WERI-Rb-1 (cell line): ENCODE data around the gene ABCF3.
A peak's percentile ranks its signal among the peaks of the same experiment; 100 is the strongest.

Source experiments
- DNase-seq: peaks from one replicate; pipeline ENCODE4 v3.0.0-alpha.2; 2020
- H3K27ac ChIP-seq: fragments of 250-450 bp; sonication (Bioruptor Pico); 2 replicates; pipeline ENCODE4 v1.5.1; 2020; ENCODE audit warnings: mild to moderate bottlenecking, moderate library complexity
- H3K27me3 ChIP-seq: fragments of 250-450 bp; sonication (Bioruptor Pico); 2 replicates; pipeline ENCODE4 v1.5.1; 2021; ENCODE audit warnings: mild to moderate bottlenecking, low read depth, moderate library complexity; ENCODE audit not compliant: insufficient read depth, severe bottlenecking
- H3K36me3 ChIP-seq: fragments of 250-450 bp; sonication (Bioruptor Pico); 2 replicates; pipeline ENCODE4 v1.5.1; 2020; ENCODE audit warnings: mild to moderate bottlenecking, moderate library complexity
- H3K4me3 ChIP-seq: 2 replicates; pipeline ENCODE4 v1.5.1; 2011; ENCODE audit warnings: low read depth, mild to moderate bottlenecking, control low read depth, low read length
- H3K9me3 ChIP-seq: fragments of 250-450 bp; sonication (Bioruptor Pico); 2 replicates; pipeline ENCODE4 v1.5.1; 2021; ENCODE audit warnings: mild to moderate bottlenecking, moderate library complexity; ENCODE audit not compliant: severe bottlenecking
- TF ChIP-seq, protein P1 (sequence below): IDR thresholded peaks from 2 replicates; pipeline ENCODE4 v1.5.1; 2011; ENCODE audit warnings: low read depth, mild to moderate bottlenecking, control low read depth, inconsistent platforms, low read length

The ABCF3 gene

DNA sequence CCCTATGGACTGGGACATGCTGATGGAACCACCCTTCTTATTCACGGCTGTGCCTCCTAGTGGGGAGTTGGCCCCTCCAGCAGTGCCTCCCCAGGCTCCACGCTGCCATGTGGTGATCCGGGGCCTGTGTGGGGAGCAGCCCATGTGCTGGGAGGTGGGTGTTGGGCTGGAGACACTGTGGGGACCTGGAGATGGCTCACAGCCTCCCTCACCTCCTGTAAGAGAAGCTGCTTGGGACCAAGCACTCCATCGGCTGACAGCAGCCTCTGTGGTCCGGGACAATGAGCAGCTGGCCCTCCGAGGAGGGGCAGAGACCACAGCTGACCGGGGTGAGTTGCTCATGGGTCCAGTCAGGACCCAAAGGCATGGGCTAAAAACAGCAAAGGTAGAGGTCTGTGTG is 53.7 kb downstream of the ABCF3 start:
- H3K4me3 ChIP-seq: no peak overlapping the region
- no peak overlapping the region for H3K27ac ChIP-seq
- H3K9me3 ChIP-seq: no peaks in the 10 kb centered on the region
- peaks cover 27% of the 10 kb centered on the region for H3K36me3 ChIP-seq
- no peaks in the 10 kb centered on the region for H3K27me3 ChIP-seq
- no peak for DNase-seq
- TF ChIP-seq, protein P1, sequence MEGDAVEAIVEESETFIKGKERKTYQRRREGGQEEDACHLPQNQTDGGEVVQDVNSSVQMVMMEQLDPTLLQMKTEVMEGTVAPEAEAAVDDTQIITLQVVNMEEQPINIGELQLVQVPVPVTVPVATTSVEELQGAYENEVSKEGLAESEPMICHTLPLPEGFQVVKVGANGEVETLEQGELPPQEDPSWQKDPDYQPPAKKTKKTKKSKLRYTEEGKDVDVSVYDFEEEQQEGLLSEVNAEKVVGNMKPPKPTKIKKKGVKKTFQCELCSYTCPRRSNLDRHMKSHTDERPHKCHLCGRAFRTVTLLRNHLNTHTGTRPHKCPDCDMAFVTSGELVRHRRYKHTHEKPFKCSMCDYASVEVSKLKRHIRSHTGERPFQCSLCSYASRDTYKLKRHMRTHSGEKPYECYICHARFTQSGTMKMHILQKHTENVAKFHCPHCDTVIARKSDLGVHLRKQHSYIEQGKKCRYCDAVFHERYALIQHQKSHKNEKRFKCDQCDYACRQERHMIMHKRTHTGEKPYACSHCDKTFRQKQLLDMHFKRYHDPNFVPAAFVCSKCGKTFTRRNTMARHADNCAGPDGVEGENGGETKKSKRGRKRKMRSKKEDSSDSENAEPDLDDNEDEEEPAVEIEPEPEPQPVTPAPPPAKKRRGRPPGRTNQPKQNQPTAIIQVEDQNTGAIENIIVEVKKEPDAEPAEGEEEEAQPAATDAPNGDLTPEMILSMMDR: no peak

DNA sequence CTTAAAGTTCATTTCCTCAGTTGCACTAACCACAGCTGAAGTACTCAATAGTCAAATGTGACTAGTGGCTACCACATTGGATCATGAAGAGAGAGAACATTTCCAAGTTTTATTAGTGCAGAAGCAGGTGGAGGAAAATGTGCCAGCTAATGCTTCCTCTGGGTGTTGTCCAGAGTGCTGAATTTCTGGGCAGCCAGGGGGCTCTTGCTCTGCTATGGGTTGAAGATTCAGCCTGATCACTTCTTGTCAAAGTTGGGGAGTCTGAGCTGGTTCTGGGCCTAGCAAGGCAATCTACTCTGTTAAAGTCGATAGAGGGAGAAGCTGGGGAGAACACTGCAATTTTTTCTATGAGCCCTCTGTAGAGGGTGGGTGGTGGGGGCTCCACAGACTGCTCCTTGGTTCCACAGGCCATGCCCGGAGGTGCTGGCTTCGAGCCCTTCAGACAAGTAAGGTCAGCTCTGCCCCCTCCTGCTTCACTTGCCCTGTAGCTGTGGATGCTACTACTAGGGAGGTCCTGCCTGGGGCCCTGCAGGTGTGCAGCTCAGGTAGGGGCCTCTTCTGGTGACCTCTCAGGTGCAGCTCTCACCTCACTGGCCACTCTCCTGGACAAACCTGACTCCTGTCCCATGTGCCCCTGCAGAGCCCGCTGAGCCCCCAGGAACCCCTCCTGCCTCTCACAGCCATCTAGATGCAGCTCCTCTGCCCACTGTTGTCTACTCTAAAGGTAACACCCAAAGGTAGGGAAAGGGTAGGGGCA is 54.6 kb downstream of the ABCF3 start:
- Histone ChIP-seq H3K9me3 (no peaks in the 10 kb centered on the region), H3K27me3 (no peaks in the 10 kb centered on the region), H3K4me3 (no peak overlapping the region), H3K36me3 (peaks cover 30% of the 10 kb centered on the region), H3K27ac (no peak overlapping the region)
- DNase-seq: no peak
- TF ChIP-seq, protein P1: no peak

DNA sequence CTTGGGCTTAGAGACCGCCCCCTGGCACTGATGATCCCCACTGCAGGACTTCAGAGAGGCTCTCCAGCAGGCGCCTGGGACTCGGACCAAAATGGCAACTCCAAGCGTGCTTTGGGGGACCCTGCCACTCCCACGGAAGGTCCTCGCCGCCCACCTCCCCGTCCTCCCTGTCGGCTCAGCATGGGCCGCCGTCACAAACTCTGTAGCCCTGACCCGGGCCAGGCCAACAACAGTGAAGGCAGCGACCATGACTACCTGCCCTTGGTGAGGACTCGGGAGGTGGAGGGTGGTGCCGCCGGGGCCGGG is 55.1 kb downstream of the ABCF3 start:
- Histone ChIP-seq H3K36me3 (peaks cover 30% of the 10 kb centered on the region), H3K4me3 (no peak overlapping the region), H3K27ac (no peak overlapping the region), H3K27me3 (no peaks in the 10 kb centered on the region), H3K9me3 (no peaks in the 10 kb centered on the region)
- no peak for DNase-seq
- TF ChIP-seq, protein P1: no peak

DNA sequence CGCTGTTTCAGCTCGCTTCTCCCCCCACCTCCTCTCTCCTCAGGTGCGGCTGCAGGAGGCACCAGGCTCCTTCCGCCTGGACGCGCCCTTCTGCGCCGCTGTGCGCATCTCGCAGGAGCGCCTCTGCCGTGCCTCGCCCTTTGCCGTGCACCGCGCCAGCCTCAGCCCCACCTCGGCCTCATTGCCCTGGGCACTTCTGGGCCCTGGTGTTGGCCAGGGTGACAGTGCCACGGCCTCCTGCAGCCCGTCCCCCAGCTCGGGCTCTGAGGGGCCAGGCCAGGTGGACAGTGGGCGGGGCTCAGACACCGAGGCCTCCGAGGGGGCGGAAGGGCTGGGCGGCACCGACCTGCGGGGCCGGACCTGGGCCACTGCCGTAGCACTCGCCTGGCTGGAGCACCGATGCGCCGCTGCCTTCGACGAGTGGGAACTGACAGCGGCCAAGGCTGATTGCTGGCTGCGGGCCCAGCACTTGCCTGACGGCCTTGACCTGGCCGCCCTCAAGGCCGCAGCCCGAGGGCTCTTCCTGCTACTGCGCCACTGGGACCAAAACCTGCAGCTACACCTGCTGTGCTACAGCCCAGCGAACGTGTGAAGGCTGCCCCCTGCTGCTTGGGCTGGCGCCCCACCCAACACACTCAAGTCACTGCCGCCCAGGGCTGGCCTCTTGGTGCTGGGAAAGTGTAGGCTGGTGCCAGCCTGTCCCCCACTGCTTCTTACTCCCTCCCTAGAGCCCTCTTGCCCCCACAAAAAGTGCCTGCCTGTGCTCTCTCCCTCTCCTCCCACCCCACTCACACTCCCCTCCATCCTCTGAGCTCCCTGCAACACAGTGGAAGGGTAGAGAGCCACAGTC is 55.7 kb downstream of the ABCF3 start:
- no peak overlapping the region for H3K27ac ChIP-seq
- H3K36me3 ChIP-seq: peaks cover 30% of the 10 kb centered on the region
- no peaks in the 10 kb centered on the region for H3K9me3 ChIP-seq
- DNase-seq: peak; percentile 73
- H3K27me3 ChIP-seq: no peaks in the 10 kb centered on the region
- no peak overlapping the region for H3K4me3 ChIP-seq
- TF ChIP-seq, protein P1: peak; percentile 89

DNA sequence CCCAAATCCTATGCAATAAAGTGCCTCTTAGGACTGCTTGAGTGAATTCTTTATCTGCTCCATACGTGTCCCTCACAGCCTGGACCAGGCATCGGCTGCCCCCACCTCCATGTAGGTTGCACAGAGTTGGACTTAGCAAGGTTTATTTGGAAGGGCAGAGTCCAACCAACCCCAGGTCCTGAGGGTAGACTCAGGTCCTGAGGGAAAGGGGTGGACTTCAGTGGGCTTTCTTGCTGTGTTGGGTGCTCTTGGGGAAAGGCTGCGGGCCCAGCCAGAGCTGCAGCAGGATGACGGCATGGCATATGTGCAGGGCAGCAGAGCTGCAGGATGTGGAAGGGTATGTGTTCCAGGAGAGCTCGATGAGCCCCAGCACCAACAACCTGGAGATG is 56.3 kb downstream of the ABCF3 start:
- no peak overlapping the region for H3K4me3 ChIP-seq
- H3K27ac ChIP-seq: no peak overlapping the region
- no peaks in the 10 kb centered on the region for H3K9me3 ChIP-seq
- no peak for DNase-seq
- TF ChIP-seq, protein P1: no peak
- peaks cover 30% of the 10 kb centered on the region for H3K36me3 ChIP-seq
- H3K27me3 ChIP-seq: no peaks in the 10 kb centered on the region
